Tibial nerve (tissue), 4 donors: Measurements from ENCODE around the gene SPDYE18. TPM values are rescaled to one million over a fixed set of nuclear protein-coding genes. Genes with fewer than 3 reads are reported as not detected.
"Not testable (repeated sequence)": the region's sequence is repeated elsewhere in the genome, so short reads cannot be mapped to it uniquely, and the experiment has no call there.

Experiments
- DNase-seq, 2 donors: peaks; one replicate each; pipeline ENCODE4 v3.0.0-alpha.2; 2019; ENCODE audit warnings: low spot score in 2 of 2
- H3K27ac ChIP-seq, 4 donors: fragments of 200-600 bp; sonication (generic) in 3 of 4; one replicate each; pipeline ENCODE4 v1.5.1; 2017 to 2019; ENCODE audit warnings: mild to moderate bottlenecking in 1 of 4
- H3K27me3 ChIP-seq, 2 donors: fragments of 200-600 bp; sonication (generic) in 1 of 2; one replicate each; pipeline versions ENCODE4 v1.5.1 to v1.6.0; 2017 to 2019
- H3K36me3 ChIP-seq, 3 donors: fragments of 200-600 bp; sonication (generic); one replicate each; pipeline ENCODE4 v1.5.1; 2018 to 2019
- H3K4me1 ChIP-seq, 4 donors: fragments of 200-600 bp; sonication (generic) in 3 of 4; one replicate each; pipeline ENCODE4 v1.5.1; 2017 to 2019
- H3K4me3 ChIP-seq, 4 donors: fragments of 200-600 bp; sonication (generic) in 3 of 4; one replicate each; pipeline ENCODE4 v1.5.1; 2017 to 2019; ENCODE audit warnings: mild to moderate bottlenecking in 1 of 4, moderate library complexity in 1 of 4
- H3K9me3 ChIP-seq, 4 donors: fragments of 200-600 bp; sonication (generic) in 3 of 4; one replicate each; pipeline ENCODE4 v1.5.1; 2017 to 2019
- WGBS, 2 donors: methylation state at CpG; one replicate each; pipeline ENCODE4 v1.1.5; 2018; 5-methylcytosine and 5-hydroxymethylcytosine counted together
- total RNA-seq, 4 donors: library from RNA; depleted of rRNA; stranded (reverse); fragments of >200 nt; gene quantifications; one replicate each; pipeline ENCODE4 v1.1.0, GENCODE V29; 2016

SPDYE18 gene, protein sequence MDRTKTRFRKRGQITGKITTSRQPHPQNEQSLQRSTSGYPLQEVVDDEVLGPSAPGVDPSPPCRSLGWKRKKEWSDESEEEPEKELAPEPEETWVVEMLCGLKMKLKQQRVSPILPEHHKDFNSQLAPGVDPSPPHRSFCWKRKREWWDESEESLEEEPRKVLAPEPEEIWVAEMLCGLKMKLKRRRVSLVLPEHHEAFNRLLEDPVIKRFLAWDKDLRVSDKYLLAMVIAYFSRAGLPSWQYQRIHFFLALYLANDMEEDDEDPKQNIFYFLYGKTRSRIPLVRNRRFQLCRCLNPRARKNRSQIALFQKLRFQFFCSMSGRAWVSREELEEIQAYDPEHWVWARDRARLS
- 1 to 10 TPM; 3.1 to 8.4 (median 4.4) TPM for total RNA-seq

- WGBS, 2 donors: 92 to 100% methylated on average over 1 to 2 of the region's 4 CpGs
- not testable (repeated sequence) for H3K4me1 ChIP-seq, H3K27ac ChIP-seq, H3K27me3 ChIP-seq, DNase-seq, H3K9me3 ChIP-seq, H3K4me3 ChIP-seq
- H3K36me3 ChIP-seq: peaks cover 0 to 25% (median 0%) of the 10 kb centered on the region in 3 donors
Measured at GRCh38 chr7:77062557-77062956, at the start of gene SPDYE18. TSS of gene SPDYE18 (minus strand) at chr7:77062558. CDS start at chr7:77060512, 2,046 bp downstream.

DNA sequence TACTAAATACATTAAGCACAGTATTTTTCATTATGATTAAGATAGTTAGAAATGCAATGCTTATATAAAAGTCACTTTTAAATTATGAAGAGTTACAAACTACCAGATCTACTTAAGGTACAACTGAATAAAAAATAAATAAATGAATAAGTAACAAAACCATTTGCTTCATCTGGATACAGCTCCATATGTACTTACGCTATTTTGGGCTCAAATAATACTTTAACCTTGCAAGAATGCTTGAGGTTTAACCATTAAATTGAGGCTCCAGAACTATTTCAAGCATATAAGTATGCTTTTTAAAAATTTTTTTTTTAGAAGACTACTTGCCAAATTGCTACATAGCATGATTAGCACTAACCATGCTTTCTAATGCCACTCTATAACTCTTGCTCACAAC, 46.0 kb upstream of the SPDYE18 start:
- H3K9me3 ChIP-seq, H3K4me1 ChIP-seq, H3K27me3 ChIP-seq, H3K27ac ChIP-seq, DNase-seq, H3K36me3 ChIP-seq, H3K4me3 ChIP-seq: not testable (repeated sequence)
- 82 to 94% methylated on average over 1 of the region's 1 CpG for WGBS, 2 donors

- not testable (repeated sequence) for H3K27me3 ChIP-seq, H3K9me3 ChIP-seq, H3K27ac ChIP-seq, H3K4me1 ChIP-seq, H3K4me3 ChIP-seq, H3K36me3 ChIP-seq, DNase-seq
- WGBS, 2 donors: 30 to 42% methylated on average over 1 to 3 of the region's 3 CpGs
Measured at GRCh38 chr7:77107659-77108058, 45.3 kb upstream of the SPDYE18 start.

- not testable (repeated sequence) for H3K27me3 ChIP-seq, H3K4me3 ChIP-seq, H3K4me1 ChIP-seq, H3K9me3 ChIP-seq, H3K27ac ChIP-seq, H3K36me3 ChIP-seq, DNase-seq
- 95 to 100% methylated on average over 3 of the region's 3 CpGs for WGBS, 2 donors
Measured at GRCh38 chr7:77105904-77106303, 43.5 kb upstream of the SPDYE18 start.

DNA sequence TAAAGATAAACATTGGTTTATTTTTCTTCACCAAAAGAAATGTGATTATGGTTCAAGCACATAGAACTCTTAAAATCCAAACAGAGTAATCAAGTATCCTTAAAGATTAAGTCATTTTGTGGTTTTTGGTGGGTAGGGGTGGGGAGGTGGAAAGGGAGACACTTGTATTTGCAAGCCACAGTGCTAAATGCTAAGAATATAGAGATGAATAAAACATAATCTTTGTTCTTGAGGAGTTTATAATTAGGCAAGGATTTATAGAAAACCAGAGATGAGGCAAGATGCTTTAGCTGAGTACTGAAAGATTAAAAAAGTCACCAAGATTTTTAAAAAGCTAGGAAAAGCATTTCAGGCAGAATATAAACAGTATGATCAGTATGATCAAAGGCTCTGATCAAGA, 40.3 kb upstream of the SPDYE18 start:
- not testable (repeated sequence) for H3K27ac ChIP-seq, H3K4me3 ChIP-seq, H3K27me3 ChIP-seq, DNase-seq, H3K4me1 ChIP-seq, H3K9me3 ChIP-seq, H3K36me3 ChIP-seq

- WGBS, 2 donors: 25 to 36% methylated on average over 1 of the region's 1 CpG
- H3K36me3 ChIP-seq, H3K27me3 ChIP-seq, DNase-seq, H3K4me1 ChIP-seq, H3K4me3 ChIP-seq, H3K9me3 ChIP-seq, H3K27ac ChIP-seq: not testable (repeated sequence)
Measured at GRCh38 chr7:77101187-77101586, 38.8 kb upstream of the SPDYE18 start.

- H3K27me3 ChIP-seq, H3K9me3 ChIP-seq, H3K4me3 ChIP-seq, H3K27ac ChIP-seq, H3K4me1 ChIP-seq, H3K36me3 ChIP-seq, DNase-seq: not testable (repeated sequence)
- 64 to 69% methylated on average over 2 to 3 of the region's 3 CpGs for WGBS, 2 donors
Measured at GRCh38 chr7:77100501-77100900, 38.1 kb upstream of the SPDYE18 start.

DNA sequence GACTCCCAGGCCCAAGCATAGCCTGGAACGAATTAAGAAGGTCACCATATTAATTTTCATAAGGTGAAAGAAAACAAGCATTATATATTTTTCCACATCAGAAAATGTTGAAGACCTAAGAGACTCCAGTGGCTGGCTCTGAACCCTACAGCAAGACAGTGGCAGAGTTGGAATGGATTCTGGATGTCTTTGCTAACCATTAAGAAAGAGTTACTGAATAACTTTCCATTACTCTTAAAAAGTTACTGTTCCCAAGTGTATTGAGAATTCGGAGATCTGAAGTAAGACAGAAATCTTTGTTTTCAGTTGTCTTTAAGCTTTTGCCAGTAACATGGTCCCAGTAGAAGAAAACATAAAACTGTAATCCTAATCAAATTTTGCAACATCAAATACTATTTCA, 29.9 kb upstream of the SPDYE18 start:
- peaks cover 0 to 15% (median 0%) of the 10 kb centered on the region in 3 donors for H3K36me3 ChIP-seq
- not testable (repeated sequence) for H3K4me1 ChIP-seq, H3K27me3 ChIP-seq, H3K27ac ChIP-seq, DNase-seq, H3K9me3 ChIP-seq, H3K4me3 ChIP-seq
- 28 to 44% methylated on average over 2 of the region's 2 CpGs for WGBS, 2 donors

DNA sequence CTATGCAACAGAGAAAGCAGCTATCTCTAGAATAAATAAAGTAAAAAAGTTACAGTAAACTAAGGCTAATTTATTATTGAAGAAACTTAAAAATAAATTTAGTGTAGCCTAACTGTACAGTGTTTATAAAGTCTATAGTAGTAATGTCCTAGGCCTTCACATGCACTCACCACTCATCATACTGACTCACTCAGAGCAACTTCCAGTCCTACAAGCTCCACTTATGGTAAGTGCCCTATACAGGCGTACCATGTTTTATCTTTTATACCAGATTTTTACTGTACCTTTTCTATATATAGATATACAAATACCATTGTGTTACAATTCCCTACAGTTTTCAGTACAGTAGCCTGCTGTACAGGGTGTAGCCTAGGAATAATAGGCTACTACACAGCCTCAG, 19.8 kb upstream of the SPDYE18 start:
- H3K4me3 ChIP-seq, DNase-seq, H3K36me3 ChIP-seq, H3K9me3 ChIP-seq, H3K4me1 ChIP-seq, H3K27me3 ChIP-seq, H3K27ac ChIP-seq: not testable (repeated sequence)
- WGBS, 2 donors: 92 to 100% methylated on average over 1 of the region's 1 CpG

DNA sequence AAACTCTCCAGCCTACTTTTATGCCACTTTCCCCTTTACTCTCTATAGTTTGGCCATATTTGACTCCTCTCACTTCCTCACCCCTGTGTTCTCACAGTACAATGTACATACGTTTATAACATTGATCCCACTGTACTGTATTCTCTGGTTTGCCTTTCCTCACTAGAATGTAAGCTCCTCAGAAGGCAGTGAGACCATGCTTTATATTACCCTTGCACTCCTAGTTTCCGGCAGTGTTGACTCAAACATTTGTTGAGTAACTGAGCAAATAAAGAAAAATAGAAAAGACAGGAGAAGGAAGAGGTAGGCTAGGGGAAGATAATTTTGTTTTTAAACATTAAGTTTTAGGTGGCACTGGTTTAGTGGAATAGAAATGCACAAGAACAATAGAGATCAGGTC, 17.9 kb upstream of the SPDYE18 start:
- H3K27ac ChIP-seq, H3K4me1 ChIP-seq, DNase-seq, H3K9me3 ChIP-seq, H3K4me3 ChIP-seq, H3K27me3 ChIP-seq, H3K36me3 ChIP-seq: not testable (repeated sequence)
- 74 to 78% methylated on average over 2 of the region's 2 CpGs for WGBS, 2 donors

GRCh38 chr7:77079624-77080023, 17.3 kb upstream of the SPDYE18 start:
- not testable (repeated sequence) for H3K9me3 ChIP-seq, H3K4me3 ChIP-seq, H3K27ac ChIP-seq, DNase-seq, H3K27me3 ChIP-seq, H3K36me3 ChIP-seq, H3K4me1 ChIP-seq
- WGBS, 2 donors: 83 to 88% methylated on average over 5 of the region's 5 CpGs

GRCh38 chr7:77079112-77079511, 16.8 kb upstream of the SPDYE18 start:
- not testable (repeated sequence) for DNase-seq, H3K4me1 ChIP-seq, H3K27me3 ChIP-seq, H3K9me3 ChIP-seq, H3K36me3 ChIP-seq, H3K27ac ChIP-seq, H3K4me3 ChIP-seq

DNA sequence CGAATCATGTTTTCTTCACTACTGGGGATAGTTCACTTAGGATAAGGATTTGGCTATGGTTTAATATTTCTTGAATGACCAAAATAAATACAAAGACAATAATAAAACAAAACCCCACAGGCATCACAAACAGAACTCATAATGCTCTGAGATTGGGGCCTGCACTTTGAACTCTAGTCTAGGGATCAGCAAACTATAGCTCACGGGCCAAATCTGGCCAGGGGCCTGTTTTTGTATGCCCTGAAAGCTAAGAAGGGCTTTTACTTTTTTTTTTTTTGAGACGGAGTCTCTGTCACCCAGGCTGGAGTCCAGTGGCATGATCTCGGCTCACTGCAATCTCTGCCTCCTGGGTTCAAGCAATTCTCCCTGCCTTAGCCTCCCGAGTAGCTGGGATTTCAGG, 14.7 kb upstream of the SPDYE18 start:
- not testable (repeated sequence) for H3K9me3 ChIP-seq, H3K36me3 ChIP-seq, H3K4me3 ChIP-seq, H3K27me3 ChIP-seq, H3K4me1 ChIP-seq, H3K27ac ChIP-seq, DNase-seq
- 79 to 88% methylated on average over 5 of the region's 5 CpGs for WGBS, 2 donors

DNA sequence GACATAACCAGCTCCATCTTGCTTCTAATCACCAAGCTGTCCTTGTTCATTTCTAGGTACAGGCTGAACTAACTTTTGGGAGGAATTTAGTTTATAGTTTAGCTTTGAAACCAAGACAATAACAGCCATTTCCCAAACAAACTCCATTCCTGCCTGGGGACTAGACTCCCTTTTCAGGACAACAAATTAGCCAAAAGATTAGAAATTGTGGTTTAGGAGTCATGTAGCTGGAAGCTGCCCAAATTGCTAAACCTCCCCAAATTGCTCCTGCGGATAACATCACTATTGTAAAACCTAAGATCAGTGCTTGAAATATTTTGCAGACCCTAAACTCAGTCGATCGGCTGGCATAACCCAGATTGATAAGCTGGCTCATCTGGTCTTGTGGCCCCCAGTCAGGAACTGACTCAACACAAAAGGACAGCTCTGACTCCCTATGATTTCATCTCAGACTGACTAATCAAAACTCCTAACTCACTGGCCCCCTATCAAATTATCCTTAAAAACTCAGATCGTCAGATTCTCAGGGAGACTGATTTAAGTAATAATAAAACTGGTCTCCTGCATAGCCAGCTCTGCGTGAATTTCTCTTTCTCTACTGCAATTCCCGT, 12.5 kb upstream of the SPDYE18 start:
- H3K36me3 ChIP-seq, H3K4me1 ChIP-seq, H3K27ac ChIP-seq, H3K9me3 ChIP-seq, H3K4me3 ChIP-seq, DNase-seq, H3K27me3 ChIP-seq: not testable (repeated sequence)
- 100% methylated on average over 1 to 2 of the region's 6 CpGs for WGBS, 2 donors
